GM21529 (cell line): ENCODE results near the gene PTPRK.

Experiments used
- ATAC-seq: cut with Tn5 transposase; IDR thresholded peaks from one replicate; pipeline ENCODE4 v1.9.1; 2021; ENCODE audit not compliant: unreplicated experiment

Gene PTPRK

DNA sequence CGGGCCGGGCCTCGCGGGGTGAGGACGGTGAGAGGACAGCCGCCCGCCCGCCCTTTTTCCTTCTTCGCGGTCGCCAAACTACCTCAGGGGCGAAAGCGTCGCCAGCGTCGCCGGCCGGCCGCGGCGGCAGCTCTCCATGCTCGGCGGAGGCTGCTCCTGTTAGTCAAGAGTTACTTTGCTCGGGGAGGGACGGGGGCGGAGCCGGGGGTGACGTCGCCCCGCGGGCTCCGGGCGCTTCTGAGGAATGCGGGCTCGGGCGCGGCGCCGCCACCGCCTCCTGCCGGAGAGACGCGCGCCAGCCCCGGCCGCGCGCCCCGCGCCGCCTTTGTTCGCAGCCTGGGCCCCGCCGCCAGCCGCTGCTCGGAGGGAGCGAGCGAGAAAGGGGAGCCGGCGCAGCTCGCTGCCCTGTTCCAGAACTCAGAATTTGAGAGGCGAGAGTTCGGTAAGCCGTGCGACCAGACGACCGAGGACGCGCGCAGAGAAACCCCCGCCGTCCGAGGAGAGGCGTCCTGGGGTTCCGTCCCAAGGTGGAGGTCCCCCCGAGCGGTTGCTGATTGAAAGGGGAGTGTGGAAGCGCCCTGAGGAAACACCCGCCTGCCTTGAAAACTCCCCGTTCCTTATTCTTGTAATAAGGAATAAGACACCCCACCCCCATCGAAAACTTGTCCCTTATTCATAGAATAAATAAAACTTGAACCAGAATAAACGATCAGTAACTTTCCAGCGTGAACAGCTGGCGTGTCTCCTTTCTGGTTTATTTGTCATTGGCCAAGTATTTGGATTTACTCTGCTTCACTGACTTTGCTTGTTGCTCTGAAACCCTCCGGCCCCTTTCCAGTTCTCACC lies at the start of gene PTPRK:
Gene PTPRK, minus strand, starts transcription at position 164 of the 846 bp plus-strand sequence. CDS start 241 bp downstream, outside the sequence.
- ATAC-seq = peak; percentile 88

DNA sequence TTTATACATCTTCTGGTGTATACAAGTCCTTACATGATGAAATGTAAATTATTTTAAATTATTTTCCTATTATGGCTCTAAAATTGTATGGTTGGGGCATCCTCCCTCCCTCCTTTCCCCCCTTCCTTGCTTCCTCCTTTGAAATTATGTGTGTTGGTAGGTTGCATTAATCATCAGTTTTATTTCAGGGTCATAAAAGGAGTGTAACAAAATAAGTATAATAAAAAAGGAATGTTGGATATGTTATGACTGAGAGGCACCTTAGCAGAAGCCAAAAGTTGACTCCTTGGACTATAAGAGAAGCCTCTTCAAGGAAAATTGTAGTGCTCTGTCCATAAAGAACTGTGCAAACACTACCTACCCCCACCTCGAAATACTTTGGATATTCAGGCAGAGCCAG lies 46.6 kb upstream of the PTPRK start:
- ATAC-seq = no peak

DNA sequence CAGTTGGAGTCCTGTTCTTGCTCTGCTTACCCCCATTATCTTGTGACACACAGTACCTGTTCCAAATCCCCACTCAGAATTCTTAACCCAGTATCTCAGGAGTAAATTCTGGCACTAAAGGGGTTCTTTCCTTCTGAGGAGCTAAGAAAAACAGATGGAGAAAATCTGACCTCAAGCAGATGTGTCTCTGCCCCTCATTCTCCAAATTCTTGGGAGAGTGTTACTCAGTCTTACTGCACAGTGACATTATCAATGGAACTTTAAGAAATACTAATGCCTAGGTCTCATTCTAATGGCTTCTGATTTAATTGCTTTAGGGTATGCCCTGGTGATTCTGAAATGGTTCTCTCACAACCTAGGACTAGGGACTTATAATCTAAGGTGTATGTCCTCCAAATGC lies 40.6 kb upstream of the PTPRK start:
- no peak for ATAC-seq

DNA sequence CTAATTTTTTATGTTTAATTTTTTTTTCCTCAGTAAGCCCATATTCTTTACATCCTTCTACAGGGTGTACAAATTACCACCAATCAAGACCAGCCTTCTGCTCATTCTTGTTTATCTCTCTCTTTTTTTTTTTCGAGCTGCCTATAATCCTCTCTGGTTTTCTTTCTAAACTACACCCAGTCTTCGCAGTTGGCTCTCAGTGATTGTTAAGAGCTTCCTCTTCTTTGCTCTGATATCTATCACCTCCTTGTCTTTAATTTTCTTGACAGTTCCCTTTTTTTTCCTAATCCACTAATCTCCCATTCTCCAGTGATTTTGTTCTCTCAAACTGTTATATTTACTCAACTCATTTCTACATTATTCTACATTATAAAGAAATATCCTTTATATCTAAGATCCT lies 38.5 kb upstream of the PTPRK start:
- no peak for ATAC-seq

DNA sequence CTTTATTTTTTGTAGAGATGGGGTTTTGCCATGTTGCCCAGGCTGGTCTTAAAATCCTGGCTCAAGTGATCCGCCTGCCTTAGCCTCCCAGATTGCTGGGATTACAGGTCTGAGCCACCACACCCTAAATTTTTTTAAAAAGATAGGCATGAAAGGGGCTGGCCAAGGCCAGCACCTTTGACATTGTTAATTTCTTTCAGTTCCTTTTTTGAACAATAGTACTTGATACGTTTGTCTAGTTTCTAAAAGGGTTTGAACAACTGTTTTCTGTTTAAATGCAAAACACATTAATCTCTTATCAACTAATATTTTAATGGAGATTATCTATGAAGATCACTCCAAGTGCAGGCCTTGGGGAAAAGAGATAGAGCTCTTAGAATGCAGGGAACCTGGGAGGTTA lies 37.6 kb upstream of the PTPRK start:
- ATAC-seq = peak; percentile 61

DNA sequence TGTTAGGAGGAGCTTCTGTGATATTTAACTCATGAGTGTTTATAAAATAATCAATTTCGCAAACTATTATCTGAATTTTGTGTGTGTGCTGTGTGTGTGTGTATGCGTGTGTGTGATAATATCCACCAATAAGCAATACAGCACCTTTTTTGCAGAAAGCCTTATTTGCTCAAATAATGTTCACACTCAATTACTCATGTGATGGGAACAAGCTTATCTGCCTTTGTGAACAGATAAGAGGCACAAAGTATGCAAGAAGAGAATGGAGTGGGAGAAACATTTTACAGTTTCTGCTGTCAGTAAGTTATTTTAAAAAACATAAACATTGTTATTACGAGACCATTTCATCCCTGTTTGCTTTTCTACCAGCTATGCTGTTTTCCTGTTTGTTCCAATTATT lies 36.7 kb upstream of the PTPRK start:
- no peak for ATAC-seq

DNA sequence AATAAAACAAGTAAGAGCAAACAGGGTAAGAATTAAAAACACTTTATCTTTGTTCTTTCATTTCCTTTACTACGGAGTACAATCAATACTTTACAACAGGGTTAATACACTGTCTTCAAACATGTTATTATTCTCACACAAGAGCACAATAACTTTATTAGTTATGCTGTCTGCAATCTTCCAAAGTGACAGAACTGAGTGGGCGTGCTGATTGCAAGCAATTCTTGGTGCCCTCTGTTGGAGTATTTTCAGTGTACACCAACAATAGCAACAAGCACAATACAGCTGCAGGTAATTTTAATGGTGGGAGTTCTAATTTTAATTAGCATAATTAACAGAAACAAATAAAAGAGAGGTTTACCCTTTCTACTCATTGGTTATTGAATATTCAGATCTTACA lies 33.9 kb upstream of the PTPRK start:
- no peak for ATAC-seq

DNA sequence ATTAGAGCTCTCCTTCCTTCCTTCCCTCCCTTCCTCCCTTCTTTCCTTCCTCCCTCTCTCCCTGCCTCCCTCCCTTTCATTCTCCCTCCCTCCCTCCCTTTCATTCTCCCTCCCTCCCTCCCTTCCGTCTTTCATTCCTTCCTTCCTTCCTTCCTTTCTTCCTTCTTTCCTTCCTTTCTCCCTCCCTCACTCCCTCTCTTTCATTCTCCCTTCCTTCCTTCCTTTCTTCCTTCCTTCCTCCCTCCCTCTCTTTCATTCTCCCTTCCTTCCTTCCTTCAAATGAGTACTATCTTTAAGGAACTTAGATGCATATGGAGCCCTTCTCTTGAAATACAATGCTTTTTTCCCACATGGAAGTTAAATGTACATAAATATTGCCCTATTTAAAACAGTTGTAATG lies 20.9 kb upstream of the PTPRK start:
- no peak for ATAC-seq

DNA sequence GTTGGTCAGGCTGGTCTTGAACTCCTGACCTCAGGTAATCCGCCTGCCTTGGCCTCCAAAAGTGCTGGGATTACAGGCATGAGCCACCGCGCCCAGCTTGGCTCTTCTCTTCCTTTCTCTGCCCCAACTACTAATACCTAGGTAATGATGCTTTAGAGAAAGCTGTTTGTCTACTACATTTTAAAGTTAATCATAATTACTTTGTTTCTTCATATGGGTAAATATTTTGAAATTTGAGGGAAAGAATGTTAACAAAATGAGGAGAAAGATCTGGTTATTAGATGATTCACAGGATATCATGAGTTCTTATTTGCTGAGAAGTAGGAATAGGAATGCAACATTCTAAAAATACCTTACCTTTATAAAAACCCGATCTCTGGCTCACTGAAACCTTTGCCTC lies 18.4 kb upstream of the PTPRK start:
- ATAC-seq = no peak

DNA sequence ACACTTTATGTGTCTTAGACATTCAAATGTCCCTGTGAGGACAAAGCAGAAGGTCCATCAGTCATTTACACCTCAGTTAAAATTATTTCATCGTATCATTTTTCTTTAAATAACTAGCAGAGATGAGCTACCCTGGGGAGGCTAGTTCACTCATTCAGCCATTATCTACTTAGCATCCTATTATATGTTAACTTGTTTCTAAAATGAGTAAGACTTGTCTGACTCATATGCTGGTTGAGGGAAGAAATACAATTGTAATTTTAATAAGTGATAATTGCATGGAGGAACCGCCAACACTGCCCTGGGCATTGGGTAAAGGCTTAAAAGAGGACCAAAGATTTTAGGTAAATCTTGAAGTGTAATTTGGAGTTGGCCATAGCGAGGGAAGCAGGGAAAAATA lies 12.4 kb upstream of the PTPRK start:
- no peak for ATAC-seq

DNA sequence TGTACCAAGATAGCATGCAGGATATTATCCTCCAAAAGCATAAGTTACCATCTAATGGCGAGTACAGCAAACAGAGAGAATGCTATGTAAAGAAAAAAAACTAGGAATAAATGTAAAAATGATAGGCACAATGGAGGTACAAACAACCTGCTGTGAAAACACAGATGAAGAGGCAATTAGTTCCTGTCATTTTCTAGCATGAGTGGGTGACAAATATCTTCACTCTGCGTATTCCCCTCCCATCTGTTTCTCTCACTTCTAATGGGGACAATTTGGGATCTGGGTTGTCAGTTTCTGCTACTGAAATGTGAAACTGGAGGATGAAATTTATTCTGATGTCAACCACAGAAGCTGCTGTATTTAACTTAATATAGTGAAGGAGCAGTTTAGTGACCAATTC lies 11.7 kb upstream of the PTPRK start:
- no peak for ATAC-seq

DNA sequence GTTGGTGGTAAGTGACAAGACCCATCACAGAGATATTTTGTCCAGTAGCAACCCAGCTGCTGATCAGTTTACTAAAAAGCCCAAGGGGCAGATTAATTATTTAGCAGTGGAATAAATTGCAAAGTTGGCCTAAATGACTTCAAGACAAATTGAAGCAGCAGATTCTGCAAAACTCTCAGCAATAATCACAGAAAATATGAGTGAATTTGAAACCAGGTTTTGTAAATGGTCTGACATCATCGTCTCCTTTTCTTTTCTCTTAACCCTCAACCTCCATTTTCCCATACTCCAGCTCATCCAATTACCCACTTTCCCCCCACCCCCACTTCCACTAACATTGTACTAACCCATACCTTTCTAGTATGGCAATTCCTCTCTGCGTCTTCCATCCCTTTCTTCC lies 11.3 kb upstream of the PTPRK start:
- ATAC-seq = no peak

DNA sequence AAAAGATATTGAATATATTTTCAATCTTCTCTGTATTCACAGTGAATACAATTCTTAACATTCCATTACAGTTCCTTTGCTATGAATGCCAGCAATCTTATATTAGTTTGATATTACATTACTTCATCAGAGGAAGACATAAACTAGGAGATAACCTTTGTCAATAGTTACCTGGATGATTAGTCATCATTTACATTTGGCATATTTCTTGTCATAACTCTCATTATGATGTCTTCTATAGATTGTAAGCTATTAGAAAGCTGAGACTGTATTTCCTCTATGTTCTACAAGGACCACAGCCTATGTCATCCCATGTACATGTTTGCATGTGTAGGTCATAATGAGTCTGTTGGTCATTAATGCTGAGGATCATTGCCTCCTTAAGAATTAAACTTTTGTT lies 7.8 kb upstream of the PTPRK start:
- no peak for ATAC-seq

DNA sequence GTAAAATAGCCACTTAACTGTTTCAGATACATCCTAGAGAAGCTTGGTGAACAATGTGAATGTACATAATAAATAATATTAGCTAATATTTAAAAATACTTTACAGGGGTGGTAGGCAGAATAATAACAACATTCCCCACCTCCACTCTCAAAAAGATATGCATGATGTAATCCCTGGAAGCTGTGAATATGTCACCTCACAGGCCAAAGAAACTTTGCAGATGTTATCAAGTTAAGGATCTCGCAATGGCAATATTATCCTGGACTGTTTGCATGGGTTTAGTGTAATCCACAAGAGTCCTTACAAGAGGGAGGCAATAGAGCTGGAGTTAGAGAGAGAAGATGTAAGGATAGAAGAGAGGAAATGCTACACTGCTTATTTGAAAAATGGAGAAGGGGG lies 7.0 kb upstream of the PTPRK start:
- no peak for ATAC-seq

DNA sequence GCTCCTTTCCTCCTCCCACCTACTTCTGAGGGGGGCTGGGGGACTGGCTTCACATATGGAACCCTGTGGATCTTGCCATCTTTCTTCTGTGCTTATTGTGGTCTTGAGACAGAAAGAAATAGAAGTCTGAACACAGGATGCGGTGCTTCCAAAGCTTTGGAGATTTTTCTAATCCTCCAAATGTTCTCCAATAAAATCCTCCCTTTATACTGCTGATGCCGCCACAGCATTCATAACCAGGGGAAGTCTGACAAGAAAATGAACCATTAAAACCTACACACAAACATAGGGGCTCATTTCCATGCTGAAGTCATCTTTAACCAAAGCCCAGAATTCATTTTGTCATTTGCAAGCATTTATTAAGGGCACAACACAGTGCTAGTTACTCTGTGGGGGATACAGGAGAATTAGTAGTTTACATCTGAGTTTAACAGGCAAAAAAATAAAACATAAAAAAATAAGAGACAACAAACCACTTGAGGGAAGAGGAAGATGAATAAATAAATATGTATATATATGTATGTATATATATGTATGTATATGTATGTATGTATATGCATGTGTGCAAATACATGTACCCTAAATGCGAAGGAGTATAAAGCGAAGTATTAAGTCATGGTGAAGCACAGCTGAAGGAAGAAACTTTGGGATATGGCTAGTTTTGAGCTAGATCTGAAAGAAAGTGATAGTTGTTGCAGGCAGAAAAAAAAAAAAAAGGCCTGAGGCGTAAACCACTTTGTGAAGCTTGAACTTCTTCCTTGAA lies 5.9 kb upstream of the PTPRK start:
- ATAC-seq = no peak

DNA sequence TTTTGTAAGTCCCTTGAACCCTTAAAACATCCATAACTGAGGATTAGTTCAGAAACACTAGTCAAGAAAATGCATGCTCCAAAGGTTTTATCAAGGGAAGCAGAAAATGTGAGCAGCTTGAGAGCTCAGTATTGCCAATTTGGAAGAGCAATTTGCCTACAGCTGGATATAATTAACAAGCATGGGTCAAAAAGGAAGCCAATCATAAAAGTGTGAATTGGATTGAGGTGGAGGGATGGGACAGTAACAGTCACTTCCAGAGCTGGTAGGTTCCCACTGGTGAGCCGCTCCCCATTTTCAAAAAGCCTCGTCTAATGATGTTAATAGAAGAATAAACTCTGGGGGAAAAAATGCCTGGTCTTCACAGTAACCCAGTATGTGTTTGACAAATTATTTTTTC lies 5.0 kb upstream of the PTPRK start:
- ATAC-seq = no peak

DNA sequence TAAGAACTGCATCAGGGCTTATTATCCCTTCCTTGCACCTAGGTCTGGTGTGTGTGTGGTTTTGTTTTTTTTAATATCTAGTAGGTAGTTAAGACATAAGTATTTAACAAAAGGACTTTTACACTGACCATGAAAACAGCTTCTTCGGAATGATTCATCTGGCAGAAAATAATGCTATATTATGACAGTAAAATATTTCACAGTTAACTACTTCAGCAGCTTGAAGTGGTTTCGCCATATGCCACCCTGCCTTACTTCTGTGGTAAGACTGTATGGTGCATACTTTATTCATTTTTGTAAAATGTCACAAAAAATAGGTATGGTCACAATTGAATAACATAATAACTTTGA lies 858 bp upstream of the PTPRK start:
- no peak for ATAC-seq

DNA sequence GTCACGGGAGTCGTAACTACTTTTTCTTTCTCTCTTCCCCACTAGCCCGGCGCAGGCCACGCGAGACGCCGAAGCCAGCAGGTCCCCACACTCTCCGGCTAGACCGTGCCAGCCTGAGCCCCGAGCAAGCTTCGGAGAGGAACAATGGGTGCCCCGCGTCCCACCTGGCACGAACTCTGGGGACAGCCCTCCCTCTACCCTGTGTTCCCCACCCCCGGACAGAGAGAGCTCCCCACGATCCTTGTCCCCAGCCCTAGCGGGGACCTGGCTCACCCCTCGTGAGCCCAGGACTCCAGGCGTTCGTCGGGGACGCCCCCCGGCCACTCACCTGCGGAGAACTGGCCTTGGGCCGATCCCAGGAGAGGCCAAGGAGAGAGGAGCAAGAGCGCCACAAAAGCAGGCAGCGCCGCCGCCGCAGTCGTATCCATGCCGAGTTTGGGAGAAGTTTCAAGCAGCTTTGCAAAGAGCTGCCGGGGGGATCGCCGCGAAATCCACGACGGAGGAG lies 416 bp downstream of the PTPRK start:
- peak; percentile 14 for ATAC-seq

DNA sequence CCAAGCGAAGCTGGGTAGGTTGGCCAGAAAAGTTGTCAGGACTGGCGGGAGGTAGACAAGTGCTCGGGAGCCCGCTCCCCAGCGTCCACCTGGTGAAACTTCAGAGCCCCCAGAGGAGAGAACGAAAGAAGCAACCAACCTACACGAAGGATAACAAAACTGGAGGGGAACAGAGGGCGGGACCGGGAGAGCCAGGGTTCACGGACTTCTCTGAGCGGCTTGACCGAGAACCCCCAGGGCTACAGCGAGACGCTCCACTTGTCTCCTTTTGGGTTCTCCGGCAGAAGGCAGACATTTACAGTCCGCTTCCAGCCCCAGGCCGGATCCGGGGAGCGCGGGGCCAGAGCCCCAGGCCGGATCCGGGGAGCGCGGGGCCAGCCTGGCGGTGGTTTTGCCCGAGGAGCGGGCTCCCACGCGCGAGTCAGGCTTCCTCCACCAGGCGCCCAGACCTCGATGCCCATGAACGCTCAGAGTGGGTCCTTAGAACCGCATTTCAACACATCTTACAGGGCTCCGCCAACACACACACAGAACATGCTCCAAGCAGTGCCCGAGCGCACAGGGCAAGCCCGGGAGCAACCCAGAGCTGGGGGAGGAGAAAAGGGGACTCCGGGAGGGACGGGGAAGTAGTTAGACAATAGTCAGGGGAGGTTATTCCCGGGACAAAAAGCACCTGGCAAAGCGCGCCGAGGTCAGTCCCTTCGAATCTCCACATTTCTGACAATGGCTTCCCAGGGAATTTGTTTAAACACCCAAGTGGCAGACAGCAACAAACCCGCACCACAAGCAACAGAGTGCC lies 1.1 kb downstream of the PTPRK start:
- ATAC-seq = no peak

DNA sequence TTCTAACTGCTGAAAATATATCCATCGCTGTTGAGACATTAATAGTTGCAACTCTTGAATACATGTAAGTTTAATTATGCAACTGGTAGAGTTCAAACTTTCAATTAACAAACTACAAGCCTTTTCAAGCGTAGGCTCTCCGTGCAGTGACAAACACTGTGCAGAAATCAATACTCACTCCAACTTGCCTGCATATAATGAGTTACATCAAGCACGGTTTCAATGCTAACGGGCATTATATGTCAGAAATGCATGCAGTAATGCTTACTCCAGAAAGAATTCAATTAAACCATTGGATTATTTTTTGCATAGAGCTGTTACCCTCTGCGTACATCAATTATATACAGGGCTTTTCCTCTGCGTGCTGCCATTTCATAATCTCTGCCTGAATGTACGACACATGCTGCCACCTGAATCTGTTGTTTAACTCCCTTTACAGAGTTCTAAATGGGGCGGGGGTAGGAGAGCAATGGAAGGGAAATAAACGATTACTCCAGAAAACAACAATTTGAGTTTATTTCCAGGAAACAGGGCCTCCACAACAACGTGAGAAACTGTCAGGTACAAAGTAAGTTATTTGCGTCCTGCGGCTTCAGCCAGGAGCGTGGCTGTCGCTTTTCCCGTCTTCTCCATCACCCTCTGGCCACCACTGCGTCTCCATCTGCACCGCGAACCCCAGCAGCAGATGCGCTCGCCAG lies 1.8 kb downstream of the PTPRK start:
- ATAC-seq = no peak

DNA sequence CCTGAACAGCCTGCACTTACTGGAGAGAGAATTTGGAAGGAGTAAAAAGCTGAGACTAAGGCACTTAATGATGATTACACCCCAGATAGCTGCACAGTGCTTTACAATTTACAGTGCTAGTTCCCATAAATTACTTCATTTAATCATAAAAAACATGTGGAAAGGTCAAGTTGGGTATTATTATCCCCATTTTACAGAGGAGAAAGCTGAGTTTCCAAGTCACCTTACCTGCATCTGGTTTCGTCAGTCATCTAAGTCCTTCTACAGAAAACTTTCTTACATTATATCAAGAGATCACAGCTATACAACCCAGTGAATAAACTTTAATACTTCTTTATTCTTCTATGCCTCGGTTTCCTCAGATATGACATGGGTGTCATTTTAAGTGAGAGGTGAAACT lies 3.3 kb downstream of the PTPRK start:
- ATAC-seq = no peak
